ENCODE data around the gene MCRIP2. TPM values are rescaled to one million over a fixed set of nuclear protein-coding genes. Genes with fewer than 3 reads are reported as not detected.
A peak's percentile ranks its signal among the peaks of the same experiment; 100 is the strongest.

The MCRIP2 gene
- total RNA-seq, 1 donor from 2014 or later, result 194 TPM

DNA sequence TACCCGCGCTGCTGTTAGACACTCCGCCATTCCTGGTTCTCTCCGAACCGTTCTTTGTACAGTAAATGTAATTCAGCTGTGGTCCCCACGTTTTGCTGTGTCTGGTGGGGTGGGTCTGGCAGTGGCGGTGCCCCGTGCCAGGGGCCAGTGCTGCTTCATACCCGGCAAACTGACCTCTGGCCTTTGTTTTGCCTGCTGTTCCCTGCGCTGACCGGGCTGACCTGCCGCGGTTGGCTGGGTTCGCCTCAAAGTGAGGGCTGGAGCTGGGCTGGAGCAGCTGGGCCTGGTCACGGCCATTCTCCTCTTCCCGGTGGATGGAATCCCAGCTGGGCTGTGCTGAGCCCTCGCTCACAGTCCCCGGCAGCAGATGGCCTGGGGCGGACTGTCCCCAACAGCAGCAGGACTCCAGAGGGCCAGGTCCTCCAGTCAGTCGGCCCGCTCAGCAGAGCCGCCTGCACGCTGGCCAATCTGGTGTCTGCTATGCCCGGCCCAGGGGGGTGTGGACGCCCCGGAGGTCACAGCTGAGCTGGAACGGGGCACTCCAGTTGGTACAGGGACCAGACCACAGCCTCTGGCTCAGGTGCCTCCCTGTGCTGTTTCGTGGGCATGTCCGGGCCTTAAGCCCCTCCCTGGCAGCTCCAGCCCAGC lies 12.3 kb upstream of the MCRIP2 start:
- DNase-seq (ENCODE audit: missing footprints) (peak; percentile 43), ATAC-seq (peak; percentile 14)
- intact Hi-C loops (cut with DNase I), result no loop called here

DNA sequence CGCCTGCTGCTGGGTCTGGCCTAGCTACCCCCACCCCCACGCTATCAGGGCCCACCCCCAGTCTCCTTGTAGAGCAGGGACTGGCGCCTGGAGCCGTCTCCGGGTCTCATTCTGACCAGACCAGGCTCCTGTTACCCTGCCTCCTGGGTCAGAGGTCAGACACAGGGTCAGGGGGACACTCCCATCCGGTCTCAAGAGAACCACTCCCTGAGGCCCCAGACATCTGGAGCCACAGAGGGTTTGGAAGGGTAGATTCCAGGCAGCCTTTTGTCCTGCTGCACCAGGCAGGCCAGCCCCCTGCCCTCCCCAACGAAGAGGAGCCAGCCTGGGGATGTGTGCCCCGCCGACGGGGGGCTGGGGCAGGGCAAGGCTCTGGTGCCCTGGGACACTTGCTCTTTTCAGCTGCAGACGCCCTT lies 11.8 kb upstream of the MCRIP2 start:
- no peak for DNase-seq (ENCODE audit: missing footprints)
- intact Hi-C loops (cut with DNase I), result no loop called here
- peak; percentile 2 for ATAC-seq

DNA sequence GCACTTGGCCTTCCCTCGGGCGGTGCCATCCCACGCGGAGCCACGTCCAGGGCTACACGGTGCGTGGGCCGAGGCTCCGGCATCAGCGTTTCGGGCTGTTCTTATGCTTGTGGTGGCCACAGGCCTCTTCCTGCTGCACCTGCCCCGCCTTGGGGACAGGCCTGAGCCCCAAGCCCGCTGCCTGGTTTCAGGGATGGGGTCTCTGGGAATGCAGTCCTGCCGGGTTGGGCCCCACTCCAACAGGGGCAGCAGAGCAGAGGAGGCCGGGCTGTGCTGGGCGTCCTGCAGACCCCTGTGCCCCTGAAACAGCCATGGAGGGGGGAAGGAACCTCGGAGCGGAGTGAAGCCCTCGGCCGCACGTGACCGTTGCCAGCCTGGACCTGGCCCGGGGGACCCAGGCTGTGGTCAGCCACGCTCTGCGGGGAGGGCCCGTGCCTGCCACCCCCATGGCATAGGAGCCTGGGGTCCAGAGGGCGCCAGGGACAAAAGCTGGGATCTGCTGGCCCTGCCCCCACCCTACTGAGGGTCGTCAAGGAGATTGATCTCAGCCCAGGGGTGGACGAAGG lies 11.3 kb upstream of the MCRIP2 start:
- DNase-seq (ENCODE audit: missing footprints) (peak; percentile 64), ATAC-seq (no peak)
- intact Hi-C loops (cut with DNase I), result no loop called here

DNA sequence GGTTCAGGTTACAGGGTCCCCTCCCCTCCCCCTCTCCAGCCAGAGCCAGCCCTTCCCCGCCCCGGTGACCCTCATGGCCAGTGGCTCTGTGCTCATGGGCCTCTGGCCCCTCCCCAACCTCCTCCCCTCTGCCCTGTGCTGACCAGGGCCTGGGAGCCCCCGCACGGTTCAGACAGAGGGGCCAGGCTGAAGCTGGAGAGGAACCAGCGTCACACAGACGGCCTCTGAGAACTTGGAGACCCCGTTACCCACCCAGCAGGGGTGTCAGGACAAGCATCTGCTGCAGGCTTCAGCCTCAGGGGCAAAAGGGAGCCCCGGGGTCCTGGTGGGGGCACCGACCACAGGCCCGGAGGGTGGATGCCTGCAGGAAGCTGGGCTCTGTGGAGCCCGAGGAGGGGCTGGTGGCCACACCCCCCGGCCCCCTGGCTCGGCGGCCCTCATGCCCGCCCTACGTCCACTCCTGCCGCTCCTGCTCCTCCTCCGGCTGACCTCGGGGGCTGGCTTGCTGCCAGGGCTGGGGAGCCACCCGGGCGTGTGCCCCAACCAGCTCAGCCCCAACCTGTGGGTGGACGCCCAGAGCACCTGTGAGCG lies 10.7 kb upstream of the MCRIP2 start, which contains the start of gene WFIKKN1:
Gene WFIKKN1 (plus strand): TSS at position 171 of the 591 bp plus-strand sequence. CDS start 269 bp downstream, at position 440.
- DNase-seq (ENCODE audit: missing footprints) (no peak), ATAC-seq (no peak)
- intact Hi-C loops (cut with DNase I), result no loop called here

DNA sequence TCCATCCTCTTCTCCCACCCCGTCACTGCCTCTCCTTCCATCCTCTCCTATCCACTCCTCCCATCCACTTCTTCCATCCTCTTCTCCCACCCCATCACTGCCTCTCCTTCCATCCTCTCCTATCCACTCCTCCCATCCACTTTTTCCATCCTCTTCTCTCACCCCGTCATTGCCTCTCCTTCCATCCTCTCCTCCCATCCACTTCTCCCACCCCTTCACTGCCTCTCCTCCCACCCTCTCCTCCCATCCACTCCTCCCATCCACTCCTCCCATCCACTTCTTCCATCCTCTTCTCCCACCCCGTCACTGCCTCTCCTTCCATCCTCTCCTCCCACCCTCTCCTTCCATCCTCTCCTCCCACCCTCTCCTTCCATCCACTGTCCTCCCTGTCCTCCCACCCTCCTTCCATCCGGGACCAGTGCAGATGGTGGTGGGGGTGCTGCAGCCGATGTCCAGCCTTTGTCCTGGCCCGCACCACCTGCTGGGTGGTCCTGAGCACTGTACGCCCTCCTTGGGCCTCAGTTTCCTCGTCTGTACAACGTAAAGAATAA lies 9.7 kb upstream of the MCRIP2 start:
- no peak for DNase-seq (ENCODE audit: missing footprints)
- ATAC-seq, result no peak
- intact Hi-C loops (cut with DNase I), result no loop called here

DNA sequence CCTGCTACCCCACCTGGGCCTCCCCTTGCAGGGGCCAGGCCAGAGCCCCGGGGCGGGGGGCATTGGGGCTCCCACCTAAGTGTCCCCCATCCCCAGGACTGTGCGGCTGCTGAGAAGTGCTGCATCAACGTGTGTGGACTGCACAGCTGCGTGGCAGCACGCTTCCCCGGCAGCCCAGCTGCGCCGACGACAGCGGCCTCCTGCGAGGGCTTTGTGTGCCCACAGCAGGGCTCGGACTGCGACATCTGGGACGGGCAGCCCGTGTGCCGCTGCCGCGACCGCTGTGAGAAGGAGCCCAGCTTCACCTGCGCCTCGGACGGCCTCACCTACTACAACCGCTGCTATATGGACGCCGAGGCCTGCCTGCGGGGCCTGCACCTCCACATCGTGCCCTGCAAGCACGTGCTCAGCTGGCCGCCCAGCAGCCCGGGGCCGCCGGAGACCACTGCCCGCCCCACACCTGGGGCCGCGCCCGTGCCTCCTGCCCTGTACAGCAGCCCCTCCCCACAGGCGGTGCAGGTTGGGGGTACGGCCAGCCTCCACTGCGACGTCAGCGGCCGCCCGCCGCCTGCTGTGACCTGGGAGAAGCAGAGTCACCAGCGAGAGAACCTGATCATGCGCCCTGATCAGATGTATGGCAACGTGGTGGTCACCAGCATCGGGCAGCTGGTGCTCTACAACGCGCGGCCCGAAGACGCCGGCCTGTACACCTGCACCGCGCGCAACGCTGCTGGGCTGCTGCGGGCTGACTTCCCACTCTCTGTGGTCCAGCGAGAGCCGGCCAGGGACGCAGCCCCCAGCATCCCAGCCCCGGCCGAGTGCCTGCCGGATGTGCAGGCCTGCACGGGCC lies 8.9 kb upstream of the MCRIP2 start:
- intact Hi-C loops (cut with DNase I), result no loop called here
- DNase-seq (ENCODE audit: missing footprints), result no peak

DNA sequence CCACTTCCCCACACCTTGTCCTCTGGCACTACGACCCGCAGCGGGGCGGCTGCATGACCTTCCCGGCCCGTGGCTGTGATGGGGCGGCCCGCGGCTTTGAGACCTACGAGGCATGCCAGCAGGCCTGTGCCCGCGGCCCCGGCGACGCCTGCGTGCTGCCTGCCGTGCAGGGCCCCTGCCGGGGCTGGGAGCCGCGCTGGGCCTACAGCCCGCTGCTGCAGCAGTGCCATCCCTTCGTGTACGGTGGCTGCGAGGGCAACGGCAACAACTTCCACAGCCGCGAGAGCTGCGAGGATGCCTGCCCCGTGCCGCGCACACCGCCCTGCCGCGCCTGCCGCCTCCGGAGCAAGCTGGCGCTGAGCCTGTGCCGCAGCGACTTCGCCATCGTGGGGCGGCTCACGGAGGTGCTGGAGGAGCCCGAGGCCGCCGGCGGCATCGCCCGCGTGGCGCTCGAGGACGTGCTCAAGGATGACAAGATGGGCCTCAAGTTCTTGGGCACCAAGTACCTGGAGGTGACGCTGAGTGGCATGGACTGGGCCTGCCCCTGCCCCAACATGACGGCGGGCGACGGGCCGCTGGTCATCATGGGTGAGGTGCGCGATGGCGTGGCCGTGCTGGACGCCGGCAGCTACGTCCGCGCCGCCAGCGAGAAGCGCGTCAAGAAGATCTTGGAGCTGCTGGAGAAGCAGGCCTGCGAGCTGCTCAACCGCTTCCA lies 8.1 kb upstream of the MCRIP2 start:
- intact Hi-C loops (cut with DNase I), result no loop called here
- no peak for DNase-seq (ENCODE audit: missing footprints)

More for the DNA sequence above, 8.9 kb upstream of the MCRIP2 start:
- ATAC-seq, result no peak

DNA sequence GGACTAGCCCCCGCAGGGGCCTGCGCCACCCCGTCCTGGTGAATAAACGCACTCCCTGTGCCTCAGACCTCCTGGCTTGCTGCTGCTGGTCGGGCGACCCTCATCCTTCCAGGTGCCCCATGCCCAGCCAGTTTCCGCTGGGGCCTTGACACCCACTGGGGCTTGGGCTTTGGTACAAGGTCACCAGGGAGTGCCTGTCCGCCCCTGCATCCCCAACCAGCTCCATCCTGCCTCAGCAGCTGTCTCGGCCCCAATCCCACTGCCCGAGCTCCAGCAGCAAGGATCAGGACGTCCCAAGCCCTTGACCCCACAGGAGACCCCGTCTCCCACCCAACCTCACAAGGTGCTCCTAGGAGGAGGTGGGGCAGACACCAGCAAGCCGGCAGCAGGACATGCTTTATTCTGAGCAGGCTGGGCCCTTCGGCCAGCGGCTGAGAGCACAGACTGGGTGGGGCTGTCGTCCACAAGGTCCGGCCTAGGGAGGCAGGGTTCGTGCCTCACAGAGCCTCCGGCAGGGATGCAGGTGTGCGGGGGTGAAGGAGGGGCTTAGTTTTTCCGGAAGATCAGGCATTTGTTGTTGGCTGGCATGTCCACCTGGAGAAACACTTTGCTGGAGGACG lies 7.5 kb upstream of the MCRIP2 start:
- DNase-seq (ENCODE audit: missing footprints), result no peak
- intact Hi-C loops (cut with DNase I), result no loop called here
- no peak for ATAC-seq

More for the DNA sequence above, 8.1 kb upstream of the MCRIP2 start:
- ATAC-seq, result no peak

DNA sequence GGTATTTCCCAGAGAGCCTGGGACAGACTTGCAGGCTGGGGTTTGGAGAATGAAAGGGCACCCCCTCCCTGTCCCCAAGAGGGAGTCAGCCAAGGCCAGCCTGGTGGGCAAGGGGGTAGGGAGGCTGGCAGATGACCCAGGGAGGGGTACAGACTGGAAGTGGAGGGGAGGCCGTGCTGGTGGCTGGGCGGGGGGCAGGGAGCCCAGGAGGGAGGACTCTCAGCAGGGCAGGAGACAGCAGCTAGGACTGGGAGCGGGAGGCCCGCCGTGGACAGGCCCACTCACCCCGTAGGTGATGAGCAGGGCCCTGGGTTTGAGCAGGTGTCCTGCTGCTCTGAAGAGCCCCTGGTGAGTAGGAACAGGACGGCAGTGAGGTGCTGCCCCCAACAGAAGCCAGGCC lies 6.6 kb upstream of the MCRIP2 start:
- intact Hi-C loops (cut with DNase I), result no loop called here
- DNase-seq (ENCODE audit: missing footprints) (no peak), ATAC-seq (no peak)

DNA sequence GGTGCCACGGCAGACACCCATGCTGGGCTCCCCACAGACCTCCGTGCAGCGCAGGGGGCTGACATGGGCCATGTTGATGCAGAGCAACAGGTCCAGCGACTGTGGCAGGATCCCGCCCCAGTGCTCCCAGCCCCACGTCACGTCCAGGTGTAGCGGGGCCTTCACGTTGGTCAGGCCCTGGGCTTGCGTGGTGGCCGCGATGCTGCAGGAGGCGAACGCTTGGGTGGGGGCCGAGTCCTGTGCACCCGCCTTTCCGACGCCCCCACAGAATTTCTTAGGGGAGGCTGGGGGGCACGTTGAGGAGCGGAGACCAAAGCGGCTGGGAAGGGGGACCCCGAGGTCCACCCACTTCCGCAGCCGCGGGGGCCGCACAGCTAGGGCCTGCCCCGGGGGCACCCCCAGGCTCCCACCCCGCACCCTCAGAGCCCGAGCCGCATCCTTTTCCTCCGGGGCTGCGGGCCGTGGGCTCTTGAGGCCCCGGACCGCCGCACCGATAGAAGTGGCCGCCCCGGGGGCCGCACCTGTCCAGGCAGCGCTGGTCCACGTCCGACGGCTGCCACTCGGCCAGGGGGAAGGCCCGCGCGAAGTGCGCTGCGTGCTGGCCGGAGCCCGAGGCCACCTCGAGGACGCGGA lies 5.9 kb upstream of the MCRIP2 start:
- no peak for DNase-seq (ENCODE audit: missing footprints)
- intact Hi-C loops (cut with DNase I), result loop anchor here (2.0 kb wide), 1 partner anchor 47 kb away; no protein-coding TSS in a partner anchor
- no peak for ATAC-seq

DNA sequence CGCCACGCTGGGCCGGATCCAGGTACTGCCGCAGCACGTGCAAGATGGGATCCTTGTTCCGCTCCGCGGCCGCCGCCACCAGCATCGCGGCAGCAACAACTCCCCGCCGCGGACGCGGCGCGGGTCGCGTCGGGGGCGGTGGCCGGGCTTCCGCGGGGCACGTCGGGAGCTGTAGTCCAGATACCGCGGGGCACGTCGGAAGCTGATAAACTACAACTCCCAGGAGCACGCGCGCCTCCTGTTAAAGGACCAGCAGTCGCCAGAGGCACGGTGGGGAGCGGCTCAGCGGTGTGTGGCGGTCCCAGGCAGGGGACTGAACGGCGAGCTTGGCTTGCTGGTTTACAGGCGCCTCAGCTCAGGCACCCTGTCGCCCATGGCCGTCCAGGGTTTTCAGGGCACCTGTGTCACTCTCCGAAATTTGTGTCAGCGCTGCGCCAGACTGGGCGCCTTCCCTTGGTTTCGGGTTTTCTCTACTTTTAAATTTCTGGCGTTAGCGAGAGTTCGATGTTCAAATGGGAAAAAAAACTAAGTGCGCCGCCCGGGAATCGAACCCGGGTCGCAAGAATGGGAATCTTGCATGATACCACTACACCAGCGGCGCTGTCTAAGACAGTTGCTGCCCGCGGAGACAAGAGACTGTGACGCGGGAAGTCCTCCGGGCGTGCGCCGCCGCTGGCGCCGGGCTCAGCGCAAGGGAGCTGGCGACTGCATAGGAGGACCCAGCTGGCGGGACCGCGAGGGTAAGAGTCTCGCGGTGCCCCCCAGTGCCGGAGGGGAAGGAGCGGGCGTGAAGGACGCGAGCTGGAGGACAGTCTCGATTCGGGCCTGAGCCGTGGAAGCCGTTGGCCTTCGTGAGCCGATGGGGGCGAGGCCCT lies 5.2 kb upstream of the MCRIP2 start, which contains the start of gene METTL26:
Gene METTL26 (minus strand): TSS at position 100 of the 875 bp plus-strand sequence. CDS start 15 bp downstream, at position 85.
- intact Hi-C loops (cut with DNase I), result loop anchor here (2.0 kb wide), 1 partner anchor 48 kb away; no protein-coding TSS in a partner anchor

DNA sequence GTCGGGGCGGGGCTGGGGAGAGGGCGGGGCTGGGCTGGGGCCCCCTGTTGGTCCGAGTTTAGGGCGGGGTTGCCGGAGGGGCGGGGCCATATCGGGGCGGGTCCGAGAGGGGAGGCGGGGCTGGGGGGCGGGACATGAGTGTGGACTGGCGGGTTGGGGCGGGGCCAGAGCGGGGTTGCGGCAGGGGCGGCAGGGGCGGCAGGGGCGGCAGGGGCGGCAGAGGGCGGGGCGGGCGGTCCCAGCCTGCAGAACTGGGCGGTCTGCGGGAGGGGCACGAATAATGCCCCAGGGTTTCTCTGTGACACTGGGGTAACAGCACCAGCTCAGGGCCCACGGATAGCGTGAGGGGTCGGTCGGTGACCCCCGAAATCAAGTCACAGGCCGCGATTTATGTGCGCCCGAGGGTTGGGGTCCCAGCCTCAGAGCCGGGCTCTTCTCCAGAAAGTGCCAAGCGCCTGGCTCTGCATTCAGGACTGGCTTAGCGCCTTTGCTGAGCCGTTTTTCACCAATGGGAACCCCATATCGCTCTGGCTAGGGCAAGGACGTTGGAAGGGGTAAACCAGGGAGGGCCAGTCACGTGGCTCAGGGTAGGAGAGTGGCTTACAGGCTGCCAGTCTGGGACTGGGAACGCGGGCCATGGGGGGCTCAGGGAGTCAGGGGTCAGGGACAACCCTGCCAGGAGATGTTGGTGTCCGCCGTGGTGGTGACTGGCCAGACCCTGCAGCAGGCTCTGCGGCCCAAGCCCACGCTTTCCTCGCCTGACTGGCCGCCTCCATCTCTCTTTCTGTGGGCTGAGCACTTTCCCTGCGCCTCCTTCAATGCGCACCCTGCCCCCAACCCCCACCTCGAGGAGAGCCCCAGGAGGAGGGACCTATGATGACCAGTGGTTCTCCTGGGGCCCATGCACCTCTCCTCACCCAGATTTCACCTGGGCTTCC lies 4.3 kb upstream of the MCRIP2 start:
- ATAC-seq, result peak; percentile 82
- intact Hi-C loops (cut with DNase I), result loop anchor here (2.0 kb wide), 1 partner anchor 49 kb away; no protein-coding TSS in a partner anchor
- DNase-seq (ENCODE audit: missing footprints), result peak; percentile 94

More for the DNA sequence above, 5.2 kb upstream of the MCRIP2 start, which contains the start of gene METTL26:
- DNase-seq (ENCODE audit: missing footprints) (peak; percentile 99), ATAC-seq (peak; percentile 91)

DNA sequence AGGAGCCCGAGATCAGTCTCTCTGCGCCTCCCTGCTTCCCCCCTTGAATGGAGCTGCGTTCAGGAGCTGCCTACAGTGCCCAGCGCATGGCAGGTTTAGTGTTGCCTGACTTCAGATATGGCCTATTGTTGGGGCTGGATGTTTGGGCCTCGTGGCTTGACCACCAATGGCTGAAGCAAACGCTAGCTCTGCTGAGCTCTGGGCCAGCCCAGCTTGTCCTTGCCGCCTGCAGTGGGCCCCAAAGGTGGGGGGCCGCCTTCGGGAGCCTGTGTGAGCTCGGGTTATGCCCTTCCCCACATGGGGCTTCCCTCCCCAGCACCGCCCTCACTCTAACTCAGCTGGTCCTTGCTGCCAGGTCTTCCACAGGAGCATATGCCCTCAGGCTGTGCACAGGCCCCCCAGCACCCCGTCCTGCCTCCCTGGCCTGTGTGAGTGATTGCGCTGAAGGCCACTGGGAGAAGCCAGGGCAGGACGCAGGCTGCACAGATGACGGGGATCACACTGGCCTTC lies 3.5 kb upstream of the MCRIP2 start:
- ATAC-seq, result no peak
- intact Hi-C loops (cut with DNase I), result no loop called here
- no peak for DNase-seq (ENCODE audit: missing footprints)

DNA sequence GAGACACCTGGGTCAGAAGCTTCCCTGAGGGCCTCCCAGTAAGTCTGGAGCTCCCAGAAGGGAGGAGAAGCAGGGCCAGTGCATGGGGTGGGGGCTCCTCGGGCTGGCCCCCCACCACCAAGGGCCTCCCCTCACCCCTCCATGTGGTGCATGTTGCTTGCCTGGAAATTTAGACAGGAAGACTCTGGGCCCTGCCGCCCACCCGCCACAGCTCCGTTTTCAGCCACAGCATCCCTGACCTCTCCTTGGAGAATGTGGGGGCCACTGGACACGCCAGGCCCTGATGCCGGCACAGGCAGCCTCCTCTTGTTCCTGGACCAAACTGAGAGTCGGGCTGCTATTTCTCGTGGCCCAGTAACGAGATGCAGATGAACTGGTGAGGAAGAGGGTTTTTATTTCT lies 2.8 kb upstream of the MCRIP2 start:
- ATAC-seq (no peak), DNase-seq (ENCODE audit: missing footprints) (no peak)
- intact Hi-C loops (cut with DNase I), result no loop called here

DNA sequence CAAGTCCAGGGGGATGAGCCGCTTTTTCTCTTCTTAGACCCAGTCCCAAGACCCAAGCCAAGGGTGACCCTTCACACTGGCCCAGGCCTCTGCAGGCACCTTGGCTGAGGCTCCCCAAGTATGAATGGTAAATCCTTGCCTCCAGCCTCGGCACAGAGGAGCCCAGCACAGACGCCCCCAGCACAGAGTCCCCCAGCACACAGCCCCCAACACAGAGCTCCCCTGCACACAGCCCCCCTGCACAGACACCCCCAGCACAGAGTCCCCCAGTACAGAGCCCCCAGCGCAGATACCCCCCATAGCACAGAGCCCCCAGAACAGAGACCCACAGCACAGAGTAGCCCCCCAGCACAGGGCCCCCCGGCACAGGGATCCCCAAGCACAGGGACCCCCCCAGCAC lies 1.0 kb upstream of the MCRIP2 start:
- ATAC-seq (no peak), DNase-seq (ENCODE audit: missing footprints) (no peak)
- intact Hi-C loops (cut with DNase I), result no loop called here
